Retinal pigment epithelial cell (primary cell): ENCODE measurements around the gene RALGPS2.
"Not testable (repeated sequence)": the region's sequence is repeated elsewhere in the genome, so short reads cannot be mapped to it uniquely, and the experiment has no call there.

Experiments
- DNase-seq: peaks from one replicate; pipeline ENCODE4 v3.0.0-alpha.2; 2010; ENCODE audit warnings: low read depth
- H3K4me3 ChIP-seq: 2 replicates; pipeline ENCODE4 v1.5.1; 2011; ENCODE audit warnings: mild to moderate bottlenecking, low read length, control low read depth, moderate library complexity
- TF ChIP-seq, protein P1 (sequence below): conservative IDR thresholded peaks from 2 replicates; pipeline ENCODE4 v1.5.1; 2011; ENCODE audit warnings: low read depth, low read length, control low read depth, inconsistent platforms

RALGPS2 gene

GRCh38 chr1:178825167-178825566, 100.1 kb downstream of the RALGPS2 start:
- TF ChIP-seq, protein P1, sequence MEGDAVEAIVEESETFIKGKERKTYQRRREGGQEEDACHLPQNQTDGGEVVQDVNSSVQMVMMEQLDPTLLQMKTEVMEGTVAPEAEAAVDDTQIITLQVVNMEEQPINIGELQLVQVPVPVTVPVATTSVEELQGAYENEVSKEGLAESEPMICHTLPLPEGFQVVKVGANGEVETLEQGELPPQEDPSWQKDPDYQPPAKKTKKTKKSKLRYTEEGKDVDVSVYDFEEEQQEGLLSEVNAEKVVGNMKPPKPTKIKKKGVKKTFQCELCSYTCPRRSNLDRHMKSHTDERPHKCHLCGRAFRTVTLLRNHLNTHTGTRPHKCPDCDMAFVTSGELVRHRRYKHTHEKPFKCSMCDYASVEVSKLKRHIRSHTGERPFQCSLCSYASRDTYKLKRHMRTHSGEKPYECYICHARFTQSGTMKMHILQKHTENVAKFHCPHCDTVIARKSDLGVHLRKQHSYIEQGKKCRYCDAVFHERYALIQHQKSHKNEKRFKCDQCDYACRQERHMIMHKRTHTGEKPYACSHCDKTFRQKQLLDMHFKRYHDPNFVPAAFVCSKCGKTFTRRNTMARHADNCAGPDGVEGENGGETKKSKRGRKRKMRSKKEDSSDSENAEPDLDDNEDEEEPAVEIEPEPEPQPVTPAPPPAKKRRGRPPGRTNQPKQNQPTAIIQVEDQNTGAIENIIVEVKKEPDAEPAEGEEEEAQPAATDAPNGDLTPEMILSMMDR: no peak
- no peak overlapping the region for H3K4me3 ChIP-seq
- no peak for DNase-seq

DNA sequence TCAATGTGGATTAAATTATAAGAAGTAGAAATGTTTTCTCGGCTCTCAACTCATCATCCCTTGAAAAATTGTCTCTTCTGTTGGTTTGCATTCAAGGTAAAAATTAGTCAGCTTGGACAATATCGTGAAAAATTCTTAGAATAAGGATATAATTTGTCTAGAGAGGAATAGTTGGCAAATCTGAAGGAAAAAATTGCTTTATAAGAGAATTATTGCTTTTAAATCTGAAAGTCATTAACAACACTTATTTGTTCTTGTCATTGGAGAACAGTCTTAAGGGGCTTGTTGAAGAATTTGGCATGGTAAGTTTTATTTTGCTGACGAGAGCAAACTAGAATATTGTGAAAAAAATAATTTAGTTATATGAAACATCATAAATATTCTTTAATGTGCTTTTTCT, 119.4 kb downstream of the RALGPS2 start:
- no peak overlapping the region for H3K4me3 ChIP-seq
- TF ChIP-seq, protein P1: no peak
- DNase-seq: no peak

GRCh38 chr1:178846306-178846705, 121.3 kb downstream of the RALGPS2 start:
- H3K4me3 ChIP-seq: no peak overlapping the region
- no peak for DNase-seq
- TF ChIP-seq, protein P1: no peak

DNA sequence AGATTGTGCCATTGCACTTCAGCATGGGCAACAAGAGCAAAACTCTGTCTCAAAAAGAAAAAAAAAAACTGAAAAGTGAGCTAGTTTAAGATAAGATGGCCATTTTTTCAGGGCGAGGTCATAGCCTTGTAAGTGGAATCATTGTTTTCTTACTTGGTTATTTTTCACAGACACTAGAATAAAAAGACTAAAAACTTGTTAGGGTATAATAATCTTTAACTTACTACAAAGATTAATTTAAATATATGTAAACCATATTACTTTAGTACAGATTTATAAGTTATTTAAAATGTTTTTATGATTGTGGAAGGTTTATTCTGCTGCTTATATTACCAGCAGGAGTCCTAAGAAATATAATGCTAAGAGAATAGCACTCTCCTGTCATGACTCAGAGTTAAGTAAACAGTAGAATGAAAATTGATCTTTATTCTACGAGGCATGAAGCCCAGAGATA, 122.4 kb downstream of the RALGPS2 start:
- DNase-seq: no peak
- TF ChIP-seq, protein P1: no peak
- H3K4me3 ChIP-seq: no peak overlapping the region

DNA sequence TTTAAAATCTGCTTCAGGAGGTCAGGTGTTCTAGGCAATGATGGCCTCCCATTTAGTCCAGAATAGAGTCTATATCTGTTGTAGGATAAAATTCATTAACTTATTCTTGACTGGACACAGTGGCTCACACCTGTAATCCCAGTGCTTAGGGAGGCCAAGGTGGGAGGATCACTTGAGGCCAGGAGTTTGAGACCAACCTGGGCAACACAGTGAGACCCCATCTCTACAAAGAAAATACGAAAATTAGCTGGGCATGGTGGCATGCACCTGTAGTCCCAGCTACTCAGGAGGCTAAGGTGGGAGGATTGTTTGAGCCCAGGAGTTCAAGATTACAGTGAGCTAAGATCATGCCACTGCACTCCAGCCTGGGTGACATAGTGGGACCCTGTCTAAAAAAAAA, 122.9 kb downstream of the RALGPS2 start:
- H3K4me3 ChIP-seq, DNase-seq: not testable (repeated sequence)

DNA sequence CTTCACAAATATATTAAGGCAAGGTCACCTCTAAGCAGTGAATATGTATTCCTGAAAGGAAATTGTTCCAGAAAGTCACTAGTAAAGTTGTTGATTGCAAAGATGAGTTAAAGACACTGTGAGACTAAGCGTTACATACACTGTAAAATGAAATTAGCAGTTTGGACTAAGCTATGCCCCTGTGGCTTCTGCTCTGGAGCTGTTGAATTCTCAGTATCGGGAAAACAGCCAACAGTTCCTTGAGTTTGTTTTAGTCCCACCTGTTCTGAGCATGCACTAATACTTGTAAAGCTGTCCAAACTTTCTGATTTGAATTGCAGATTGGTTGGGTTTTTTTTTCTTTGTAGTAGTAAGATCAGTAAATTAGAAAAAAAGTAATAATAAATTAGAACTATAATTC, 124.9 kb downstream of the RALGPS2 start:
- TF ChIP-seq, protein P1: no peak
- DNase-seq: no peak
- no peak overlapping the region for H3K4me3 ChIP-seq

- TF ChIP-seq, protein P1: no peak
- no peak for DNase-seq
- no peak overlapping the region for H3K4me3 ChIP-seq
Measured at GRCh38 chr1:178857126-178857525, 132.1 kb downstream of the RALGPS2 start.

DNA sequence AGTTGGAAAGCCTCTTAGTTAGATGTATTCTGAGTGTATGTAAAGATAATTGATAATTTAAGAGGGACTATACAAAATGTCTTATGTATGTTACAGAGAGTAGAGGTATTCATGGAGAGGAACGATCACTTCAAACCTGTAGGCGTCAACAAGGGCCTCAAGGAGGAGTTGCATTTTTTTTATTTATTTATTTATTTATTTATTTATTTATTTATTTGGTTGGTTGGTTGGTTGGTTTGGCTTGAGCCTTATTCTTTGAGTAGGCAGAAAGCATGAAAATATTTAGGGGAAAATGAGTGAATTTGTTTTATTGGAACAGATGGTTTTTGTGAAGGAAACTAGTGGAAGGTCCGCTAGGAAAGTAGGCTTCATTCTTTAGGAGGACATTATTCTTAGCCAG, 137.4 kb downstream of the RALGPS2 start:
- TF ChIP-seq, protein P1: no peak
- no peak for DNase-seq
- no peak overlapping the region for H3K4me3 ChIP-seq
